ENCODE measurements around the gene LAMA2. TPM values are rescaled to one million over a fixed set of nuclear protein-coding genes. Genes with fewer than 3 reads are reported as not detected.
"Not testable (repeated sequence)": the region's sequence is repeated elsewhere in the genome, so short reads cannot be mapped to it uniquely, and the experiment has no call there.

Gene LAMA2
- total RNA-seq, 1 experiment from 2014 or later: 0.04 TPM

GRCh38 chr6:129140526-129140925 is 257.6 kb downstream of the LAMA2 start:
- Histone ChIP-seq H3K4me1 (ENCODE audit: low read length) (no peaks in the 10 kb centered on the region), H2AFZ (ENCODE audit: low read length) (no peak overlapping the region), H3K9me2 (replicated peaks; ENCODE audit: insufficient read depth, low read length) (no peaks in the 10 kb centered on the region; the same call in 1 of the 2 replicates), H3K9me3 (ENCODE audit: low read length) (peaks cover 21% of the 10 kb centered on the region; the same call in 1 of the 2 replicates), H3K27me3 (ENCODE audit: low read length) (no peaks in the 10 kb centered on the region), H4K20me1 (ENCODE audit: insufficient read depth, low read depth, low read length) (no peaks in the 10 kb centered on the region), H3K79me2 (ENCODE audit: low read length) (no peaks in the 10 kb centered on the region), H3K4me2 (ENCODE audit: low read depth, low read length, poor library complexity, severe bottlenecking) (no peak overlapping the region), H3K4me3 (ENCODE audit: low read length) (no peak overlapping the region), H3K27ac (ENCODE audit: low read length) (no peak overlapping the region), H3K9ac (ENCODE audit: low read length) (no peak overlapping the region), H3K36me3 (ENCODE audit: insufficient read depth, low read length) (no peaks in the 10 kb centered on the region)
- DNase-seq: no peak

GRCh38 chr6:129141499-129141898 is 258.6 kb downstream of the LAMA2 start:
- Histone ChIP-seq H3K27ac (ENCODE audit: low read length) (no peak overlapping the region), H3K4me1 (ENCODE audit: low read length) (no peaks in the 10 kb centered on the region), H3K4me3 (ENCODE audit: low read length) (no peak overlapping the region), H2AFZ (ENCODE audit: low read length) (no peak overlapping the region), H3K79me2 (ENCODE audit: low read length) (no peaks in the 10 kb centered on the region), H3K4me2 (ENCODE audit: low read depth, low read length, poor library complexity, severe bottlenecking) (no peak overlapping the region), H3K9me3 (ENCODE audit: low read length) (peaks cover 21% of the 10 kb centered on the region; the same call in 1 of the 2 replicates), H3K9me2 (replicated peaks; ENCODE audit: insufficient read depth, low read length) (no peaks in the 10 kb centered on the region; the same call in 1 of the 2 replicates), H4K20me1 (ENCODE audit: insufficient read depth, low read depth, low read length) (no peaks in the 10 kb centered on the region), H3K36me3 (ENCODE audit: insufficient read depth, low read length) (no peaks in the 10 kb centered on the region), H3K9ac (ENCODE audit: low read length) (no peak overlapping the region), H3K27me3 (ENCODE audit: low read length) (no peaks in the 10 kb centered on the region)
- no peak for DNase-seq

DNA sequence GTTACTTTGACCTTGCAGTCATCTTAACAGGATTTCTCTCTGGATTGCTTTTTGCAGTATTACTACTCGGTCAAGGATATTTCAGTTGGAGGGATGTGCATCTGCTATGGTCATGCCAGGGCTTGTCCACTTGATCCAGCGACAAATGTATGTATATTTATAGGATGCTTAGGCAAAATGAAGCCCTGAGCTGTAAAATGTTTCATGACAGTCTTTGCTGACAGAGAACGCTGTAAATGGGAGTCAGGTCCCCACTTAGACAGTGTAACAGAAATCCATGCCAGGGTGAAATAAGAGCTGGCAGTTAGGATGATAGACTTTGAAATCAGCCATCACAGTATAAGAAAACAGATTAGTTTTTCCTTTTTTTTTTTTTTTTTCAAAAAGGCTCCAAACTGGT is 264.0 kb downstream of the LAMA2 start:
- no peak overlapping the region for H3K9ac ChIP-seq (ENCODE audit: low read length)
- no peaks in the 10 kb centered on the region for H3K79me2 ChIP-seq (ENCODE audit: low read length)
- H3K4me2 ChIP-seq (ENCODE audit: low read depth, low read length, poor library complexity, severe bottlenecking): no peak overlapping the region
- H3K27ac ChIP-seq (ENCODE audit: low read length): no peak overlapping the region
- H2AFZ ChIP-seq (ENCODE audit: low read length): no peak overlapping the region
- H3K36me3 ChIP-seq (ENCODE audit: insufficient read depth, low read length): no peaks in the 10 kb centered on the region
- no peaks in the 10 kb centered on the region for H4K20me1 ChIP-seq (ENCODE audit: insufficient read depth, low read depth, low read length)
- H3K9me3 ChIP-seq (ENCODE audit: low read length): peaks cover 8% of the 10 kb centered on the region; the same call in 1 of the 2 replicates
- H3K9me2 ChIP-seq (replicated peaks; ENCODE audit: insufficient read depth, low read length): no peaks in the 10 kb centered on the region
- no peak for DNase-seq
- H3K4me3 ChIP-seq (ENCODE audit: low read length): no peak overlapping the region
- no peaks in the 10 kb centered on the region for H3K4me1 ChIP-seq (ENCODE audit: low read length)
- no peaks in the 10 kb centered on the region for H3K27me3 ChIP-seq (ENCODE audit: low read length)

DNA sequence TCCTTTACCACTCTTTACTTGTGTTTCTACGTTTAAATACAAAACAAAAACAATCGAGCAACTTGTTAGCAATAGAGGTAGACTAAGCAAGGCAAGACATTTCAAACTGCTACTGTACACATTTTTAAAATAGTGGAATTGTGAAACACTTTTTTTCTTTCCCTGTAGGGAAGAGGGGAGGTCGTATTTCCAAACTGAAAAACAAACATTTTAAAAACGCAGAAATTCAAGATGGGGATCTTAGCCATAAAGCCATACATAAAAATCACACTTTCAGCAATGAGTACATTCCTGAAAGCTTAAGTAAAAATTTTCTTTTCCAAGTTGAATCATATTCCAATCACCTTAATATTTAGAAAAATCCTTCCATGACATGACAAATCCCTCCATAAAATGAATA is 267.6 kb downstream of the LAMA2 start:
- H3K27ac ChIP-seq (ENCODE audit: low read length): no peak overlapping the region
- no peak overlapping the region for H3K4me3 ChIP-seq (ENCODE audit: low read length)
- H3K36me3 ChIP-seq (ENCODE audit: insufficient read depth, low read length): no peaks in the 10 kb centered on the region
- no peaks in the 10 kb centered on the region for H3K27me3 ChIP-seq (ENCODE audit: low read length)
- H3K79me2 ChIP-seq (ENCODE audit: low read length): no peaks in the 10 kb centered on the region
- no peak overlapping the region for H2AFZ ChIP-seq (ENCODE audit: low read length)
- no peak overlapping the region for H3K4me2 ChIP-seq (ENCODE audit: low read depth, low read length, poor library complexity, severe bottlenecking)
- no peaks in the 10 kb centered on the region for H4K20me1 ChIP-seq (ENCODE audit: insufficient read depth, low read depth, low read length)
- DNase-seq: no peak
- H3K9me3 ChIP-seq (ENCODE audit: low read length): no peaks in the 10 kb centered on the region
- H3K9ac ChIP-seq (ENCODE audit: low read length): no peak overlapping the region
- no peaks in the 10 kb centered on the region for H3K9me2 ChIP-seq (replicated peaks; ENCODE audit: insufficient read depth, low read length)
- H3K4me1 ChIP-seq (ENCODE audit: low read length): no peaks in the 10 kb centered on the region

GRCh38 chr6:129153257-129153656 is 270.3 kb downstream of the LAMA2 start:
- no peaks in the 10 kb centered on the region for H3K79me2 ChIP-seq (ENCODE audit: low read length)
- H3K9me3 ChIP-seq (ENCODE audit: low read length): no peaks in the 10 kb centered on the region
- H3K36me3 ChIP-seq (ENCODE audit: insufficient read depth, low read length): no peaks in the 10 kb centered on the region
- no peak overlapping the region for H3K9ac ChIP-seq (ENCODE audit: low read length)
- no peaks in the 10 kb centered on the region for H3K4me1 ChIP-seq (ENCODE audit: low read length)
- DNase-seq: no peak
- no peaks in the 10 kb centered on the region for H4K20me1 ChIP-seq (ENCODE audit: insufficient read depth, low read depth, low read length)
- no peak overlapping the region for H2AFZ ChIP-seq (ENCODE audit: low read length)
- no peak overlapping the region for H3K4me3 ChIP-seq (ENCODE audit: low read length)
- no peak overlapping the region for H3K4me2 ChIP-seq (ENCODE audit: low read depth, low read length, poor library complexity, severe bottlenecking)
- no peak overlapping the region for H3K27ac ChIP-seq (ENCODE audit: low read length)
- no peaks in the 10 kb centered on the region for H3K27me3 ChIP-seq (ENCODE audit: low read length)
- no peaks in the 10 kb centered on the region for H3K9me2 ChIP-seq (replicated peaks; ENCODE audit: insufficient read depth, low read length)

DNA sequence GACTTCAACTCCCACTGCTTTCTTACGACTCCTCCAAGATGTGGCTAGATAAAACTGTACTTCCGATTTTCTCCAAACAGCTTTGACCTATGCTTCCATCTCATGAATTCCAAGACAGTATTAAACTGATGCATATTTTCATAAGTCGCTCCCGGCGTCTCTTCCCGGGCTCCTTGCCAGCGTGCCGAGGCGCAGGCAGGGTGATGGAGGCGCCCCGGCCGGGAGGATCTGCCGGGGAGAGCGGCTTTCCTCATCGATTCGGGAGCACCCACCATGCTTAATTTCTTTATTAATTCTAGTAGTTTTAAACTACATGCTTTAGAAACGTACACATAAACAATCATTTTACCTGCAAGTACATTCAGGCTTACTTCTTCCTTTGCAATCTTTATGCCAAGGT is 276.3 kb downstream of the LAMA2 start:
- not testable (repeated sequence) for H3K4me3 ChIP-seq (ENCODE audit: low read length); H3K27ac ChIP-seq (ENCODE audit: low read length); H3K9ac ChIP-seq (ENCODE audit: low read length); DNase-seq; H3K9me2 ChIP-seq (replicated peaks; ENCODE audit: insufficient read depth, low read length); H2AFZ ChIP-seq (ENCODE audit: low read length); H3K4me1 ChIP-seq (ENCODE audit: low read length); H4K20me1 ChIP-seq (ENCODE audit: insufficient read depth, low read depth, low read length); H3K27me3 ChIP-seq (ENCODE audit: low read length); H3K4me2 ChIP-seq (ENCODE audit: low read depth, low read length, poor library complexity, severe bottlenecking); H3K36me3 ChIP-seq (ENCODE audit: insufficient read depth, low read length); H3K79me2 ChIP-seq (ENCODE audit: low read length)
- H3K9me3 ChIP-seq (ENCODE audit: low read length): peaks cover 17% of the 10 kb centered on the region

DNA sequence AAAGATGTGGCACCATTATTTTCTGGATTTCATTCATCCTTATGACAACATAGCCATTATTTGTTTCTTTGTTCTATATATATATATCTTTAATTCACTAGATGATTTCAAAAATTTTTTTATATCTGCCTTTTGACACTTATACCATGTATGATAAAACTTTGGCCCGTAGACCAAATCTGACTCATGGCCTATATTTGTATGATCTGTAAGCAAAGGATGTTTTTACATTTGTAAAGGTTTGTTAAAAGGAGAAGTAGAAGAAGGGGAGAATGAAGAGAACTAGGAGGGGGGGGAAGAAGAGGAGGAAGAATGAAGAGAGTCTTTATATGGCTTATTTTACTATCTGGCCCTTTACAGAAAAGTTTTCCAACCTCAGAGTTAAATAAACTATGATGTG is 279.7 kb downstream of the LAMA2 start:
- peaks cover 26% of the 10 kb centered on the region for H3K9me3 ChIP-seq (ENCODE audit: low read length)

GRCh38 chr6:129163551-129163950 is 280.6 kb downstream of the LAMA2 start:
- no peaks in the 10 kb centered on the region for H3K9me2 ChIP-seq (replicated peaks; ENCODE audit: insufficient read depth, low read length)
- H3K79me2 ChIP-seq (ENCODE audit: low read length): no peaks in the 10 kb centered on the region
- H3K4me2 ChIP-seq (ENCODE audit: low read depth, low read length, poor library complexity, severe bottlenecking): no peak overlapping the region
- no peak overlapping the region for H3K4me3 ChIP-seq (ENCODE audit: low read length)
- no peaks in the 10 kb centered on the region for H4K20me1 ChIP-seq (ENCODE audit: insufficient read depth, low read depth, low read length)
- no peaks in the 10 kb centered on the region for H3K27me3 ChIP-seq (ENCODE audit: low read length)
- no peak overlapping the region for H3K9ac ChIP-seq (ENCODE audit: low read length)
- H3K36me3 ChIP-seq (ENCODE audit: insufficient read depth, low read length): no peaks in the 10 kb centered on the region
- H3K27ac ChIP-seq (ENCODE audit: low read length): no peak overlapping the region
- DNase-seq: no peak
- no peaks in the 10 kb centered on the region for H3K4me1 ChIP-seq (ENCODE audit: low read length)
- H2AFZ ChIP-seq (ENCODE audit: low read length): no peak overlapping the region
- peaks cover 26% of the 10 kb centered on the region for H3K9me3 ChIP-seq (ENCODE audit: low read length)

More for the DNA sequence above, 279.7 kb downstream of the LAMA2 start:
- Histone ChIP-seq H3K27me3 (ENCODE audit: low read length) (no peaks in the 10 kb centered on the region), H3K27ac (ENCODE audit: low read length) (no peak overlapping the region), H3K79me2 (ENCODE audit: low read length) (no peaks in the 10 kb centered on the region), H2AFZ (ENCODE audit: low read length) (no peak overlapping the region), H3K36me3 (ENCODE audit: insufficient read depth, low read length) (no peaks in the 10 kb centered on the region), H3K9ac (ENCODE audit: low read length) (no peak overlapping the region), H3K4me2 (ENCODE audit: low read depth, low read length, poor library complexity, severe bottlenecking) (no peak overlapping the region), H3K4me3 (ENCODE audit: low read length) (no peak overlapping the region), H3K4me1 (ENCODE audit: low read length) (no peaks in the 10 kb centered on the region), H4K20me1 (ENCODE audit: insufficient read depth, low read depth, low read length) (no peaks in the 10 kb centered on the region), H3K9me2 (replicated peaks; ENCODE audit: insufficient read depth, low read length) (no peaks in the 10 kb centered on the region)
- DNase-seq: no peak

GRCh38 chr6:129164032-129164431 is 281.1 kb downstream of the LAMA2 start:
- Histone ChIP-seq H3K9ac (ENCODE audit: low read length) (no peak overlapping the region), H2AFZ (ENCODE audit: low read length) (no peak overlapping the region), H3K9me2 (replicated peaks; ENCODE audit: insufficient read depth, low read length) (no peaks in the 10 kb centered on the region), H4K20me1 (ENCODE audit: insufficient read depth, low read depth, low read length) (no peaks in the 10 kb centered on the region), H3K9me3 (ENCODE audit: low read length) (peaks cover 26% of the 10 kb centered on the region), H3K36me3 (ENCODE audit: insufficient read depth, low read length) (no peaks in the 10 kb centered on the region), H3K27ac (ENCODE audit: low read length) (no peak overlapping the region), H3K4me3 (ENCODE audit: low read length) (no peak overlapping the region), H3K4me1 (ENCODE audit: low read length) (no peaks in the 10 kb centered on the region), H3K27me3 (ENCODE audit: low read length) (no peaks in the 10 kb centered on the region), H3K4me2 (ENCODE audit: low read depth, low read length, poor library complexity, severe bottlenecking) (no peak overlapping the region), H3K79me2 (ENCODE audit: low read length) (no peaks in the 10 kb centered on the region)
- no peak for DNase-seq
